ENCODE data around the gene IQCK. TPM values are rescaled to one million over a fixed set of nuclear protein-coding genes. Genes with fewer than 3 reads are reported as not detected.

The IQCK gene
- total RNA-seq, 2 donors from 2014 or later = 13.1 to 13.2 TPM

DNA sequence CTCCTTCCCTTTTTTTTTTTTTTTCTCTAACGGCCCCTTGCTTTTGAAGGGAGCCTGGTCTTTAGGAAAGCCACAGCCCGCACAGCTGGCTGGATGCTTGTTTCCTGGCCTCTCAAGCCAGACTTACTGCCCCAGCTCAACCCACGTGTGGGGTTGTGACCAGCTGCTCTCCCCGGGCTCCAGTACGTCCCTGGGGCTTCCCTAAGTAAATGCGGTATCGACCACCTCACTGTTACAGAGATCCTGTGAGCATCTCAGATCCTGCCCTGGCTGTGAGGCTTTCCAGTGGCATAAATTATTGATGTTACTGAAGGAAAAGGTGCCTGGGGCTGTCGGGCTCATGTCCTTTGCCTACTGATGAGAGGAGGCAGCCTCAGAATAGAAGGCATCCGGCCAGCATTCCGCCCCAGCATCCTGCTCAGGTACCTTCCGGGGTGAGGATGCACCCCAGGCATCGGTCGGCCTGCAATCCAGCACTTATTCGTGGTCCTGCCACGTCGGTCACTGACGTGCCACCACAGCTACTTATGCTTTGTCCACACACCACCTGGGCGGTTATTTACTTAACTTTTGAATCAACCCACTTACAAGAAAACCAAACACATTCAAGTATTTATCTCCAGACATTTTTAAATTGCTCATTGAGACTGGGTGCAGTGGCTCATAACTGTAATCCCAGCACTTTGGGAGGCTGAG, 156.9 kb downstream of the IQCK start:
- no peaks in the 10 kb centered on the region for H3K36me3 ChIP-seq
- H3K27ac ChIP-seq = no peak overlapping the region
- intact Hi-C loops (cut with DNase I) = no loop called here
- TF ChIP-seq CTCF (IDR thresholded peaks at IDR 0.05) = no peak
- H3K4me3 ChIP-seq = no peak overlapping the region
- no peaks in the 10 kb centered on the region for H3K27me3 ChIP-seq
- no peaks in the 10 kb centered on the region for H3K9me3 ChIP-seq
- H3K4me1 ChIP-seq = no peaks in the 10 kb centered on the region
- no peak overlapping the region for H3K9ac ChIP-seq (ENCODE audit: low read depth in 2 of 2, low read length in 2 of 2)
- no peak for DNase-seq

- no peaks in the 10 kb centered on the region for H3K4me1 ChIP-seq
- no peak overlapping the region for H3K4me3 ChIP-seq
- no peaks in the 10 kb centered on the region for H3K36me3 ChIP-seq
- DNase-seq = no peak
- H3K9ac ChIP-seq (ENCODE audit: low read depth in 2 of 2, low read length in 2 of 2) = no peak overlapping the region
- no peak overlapping the region for H3K27ac ChIP-seq
- TF ChIP-seq CTCF (IDR thresholded peaks at IDR 0.05) = no peak
- H3K9me3 ChIP-seq = no peaks in the 10 kb centered on the region
- H3K27me3 ChIP-seq = no peaks in the 10 kb centered on the region
- intact Hi-C loops (cut with DNase I) = no loop called here
These were observed 157.8 kb downstream of the IQCK start for GRCh38 chr16:19875900-19876299.

DNA sequence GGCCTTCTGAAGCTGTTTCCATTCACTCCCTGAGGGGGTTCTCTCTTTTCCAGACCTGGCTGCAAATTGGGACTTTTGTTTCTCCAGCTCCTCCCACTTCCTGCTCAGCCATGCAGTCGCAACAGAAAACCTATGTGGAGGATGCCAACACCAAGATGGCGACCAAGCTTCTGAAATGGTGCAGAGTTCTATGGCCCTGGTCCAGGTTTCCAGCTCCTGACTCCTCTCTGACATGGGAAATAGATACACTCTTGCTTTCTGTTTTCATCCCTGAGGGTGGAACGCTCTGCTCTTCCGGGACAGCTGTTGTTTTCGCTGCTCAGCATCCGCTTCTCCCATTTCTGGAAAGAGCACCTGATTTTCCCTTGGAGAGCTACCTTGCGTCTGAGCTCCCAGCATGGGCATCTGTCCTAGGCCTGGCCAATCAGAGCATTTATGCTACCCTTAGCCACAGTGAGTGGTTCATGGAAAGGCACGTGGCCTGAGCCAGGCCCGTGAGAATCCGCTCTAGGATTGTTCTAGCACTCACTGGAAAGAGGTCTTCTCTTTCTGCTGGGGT, 158.5 kb downstream of the IQCK start:
- H3K4me1 ChIP-seq = no peaks in the 10 kb centered on the region
- DNase-seq = no peak
- no peak overlapping the region for H3K9ac ChIP-seq (ENCODE audit: low read depth in 2 of 2, low read length in 2 of 2)
- no peak overlapping the region for H3K27ac ChIP-seq
- intact Hi-C loops (cut with DNase I) = no loop called here
- no peaks in the 10 kb centered on the region for H3K9me3 ChIP-seq
- no peaks in the 10 kb centered on the region for H3K36me3 ChIP-seq
- no peak for TF ChIP-seq CTCF (IDR thresholded peaks at IDR 0.05)
- no peaks in the 10 kb centered on the region for H3K27me3 ChIP-seq
- H3K4me3 ChIP-seq = no peak overlapping the region

DNA sequence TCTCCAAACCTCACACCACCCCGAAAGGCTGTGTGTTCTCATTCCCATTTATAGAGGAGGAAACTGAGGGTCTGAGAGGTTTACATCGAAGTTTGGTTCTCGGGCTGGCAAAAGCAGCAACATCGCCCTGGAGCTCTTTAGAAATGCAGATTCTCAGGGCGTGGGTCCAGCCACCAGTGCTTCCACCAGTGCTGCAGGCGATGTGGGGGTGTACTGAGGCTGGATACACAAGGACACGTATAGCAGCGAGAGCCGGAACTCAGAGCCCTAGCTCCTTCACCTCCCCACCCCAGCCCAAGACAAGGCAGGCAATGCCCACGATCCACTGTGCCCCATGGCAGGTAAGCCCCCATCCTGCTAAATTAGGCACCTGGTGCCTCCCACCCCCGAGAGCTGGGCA, 160.7 kb downstream of the IQCK start:
- intact Hi-C loops (cut with DNase I) = no loop called here
- no peaks in the 10 kb centered on the region for H3K36me3 ChIP-seq
- H3K27ac ChIP-seq = no peak overlapping the region

GRCh38 chr16:19879241-19879792, 161.2 kb downstream of the IQCK start:
- no peaks in the 10 kb centered on the region for H3K4me1 ChIP-seq
- H3K9ac ChIP-seq (ENCODE audit: low read depth in 2 of 2, low read length in 2 of 2) = no peak overlapping the region
- H3K9me3 ChIP-seq = no peaks in the 10 kb centered on the region
- DNase-seq = no peak
- no peaks in the 10 kb centered on the region for H3K36me3 ChIP-seq
- no peak for TF ChIP-seq CTCF (IDR thresholded peaks at IDR 0.05)
- H3K27ac ChIP-seq = no peak overlapping the region
- intact Hi-C loops (cut with DNase I) = no loop called here
- peaks cover 5% of the 10 kb centered on the region for H3K27me3 ChIP-seq
- H3K4me3 ChIP-seq = no peak overlapping the region

More for the DNA sequence above, 160.7 kb downstream of the IQCK start:
- TF ChIP-seq CTCF (IDR thresholded peaks at IDR 0.05) = no peak
- DNase-seq = no peak
- H3K9ac ChIP-seq (ENCODE audit: low read depth in 2 of 2, low read length in 2 of 2) = no peak overlapping the region
- H3K9me3 ChIP-seq = no peaks in the 10 kb centered on the region
- no peak overlapping the region for H3K4me3 ChIP-seq
- H3K27me3 ChIP-seq = peaks cover 5% of the 10 kb centered on the region
- no peaks in the 10 kb centered on the region for H3K4me1 ChIP-seq
